COLO668 (cell line): ENCODE measurements around the gene RAB40C.

Experiments used
- DNase-seq: peaks from one replicate; lab custom pipeline; 2025; ENCODE audit not compliant: unreplicated experiment; lab: John Stamatoyannopoulos, UW

Gene RAB40C

DNA sequence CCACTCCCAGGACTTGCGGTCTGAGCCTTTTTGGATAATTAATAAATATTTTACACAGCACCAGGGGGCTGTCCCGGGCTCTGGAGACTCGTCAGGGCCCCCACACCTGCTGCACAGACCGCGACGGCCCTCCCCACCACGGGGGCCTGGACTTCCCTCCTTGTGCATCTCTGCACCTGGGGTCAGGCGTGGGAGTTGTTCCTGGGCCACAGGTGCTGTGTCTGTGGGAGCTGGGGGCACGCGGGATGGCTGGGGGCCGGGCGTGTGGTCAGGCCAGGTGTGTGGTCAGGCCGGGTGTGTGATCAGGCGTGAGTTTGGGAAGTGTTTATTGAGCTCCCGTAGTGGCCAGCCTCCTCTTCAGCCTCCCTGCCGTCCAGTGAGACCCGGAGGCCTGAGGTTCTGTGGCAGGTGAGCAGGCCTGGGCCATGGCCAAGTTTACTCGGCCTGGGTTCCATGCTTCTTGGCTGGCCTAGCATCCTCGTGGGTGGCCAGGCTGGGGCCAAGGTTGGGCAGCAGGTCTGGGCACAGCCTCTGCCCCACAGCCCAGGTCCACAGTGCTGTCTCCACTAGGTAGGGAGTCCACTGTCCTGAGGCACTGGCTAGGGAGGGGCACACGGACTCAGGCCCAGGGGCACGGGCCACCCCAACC, 88.5 kb downstream of the RAB40C start:
- peak; percentile 16 for DNase-seq
